Measurements from ENCODE around the gene SUPT6H.
"Not testable (repeated sequence)": the region's sequence is repeated elsewhere in the genome, so short reads cannot be mapped to it uniquely, and the experiment has no call there.

Gene SUPT6H

GRCh38 chr17:28648698-28649097, 13.3 kb upstream of the SUPT6H start:
- H3K4me3 ChIP-seq (ENCODE audit: low read depth, low read length) = no peak overlapping the region
- TF ChIP-seq CTCF (IDR thresholded peaks at IDR 0.05; ENCODE audit: borderline replicate concordance, insufficient read depth, low read depth, low read length) = no peak

GRCh38 chr17:28655160-28655559, 6.8 kb upstream of the SUPT6H start:
- TF ChIP-seq CTCF (IDR thresholded peaks at IDR 0.05; ENCODE audit: borderline replicate concordance, insufficient read depth, low read depth, low read length) = no peak

GRCh38 chr17:28657756-28658155, 4.2 kb upstream of the SUPT6H start:
- H3K4me3 ChIP-seq (ENCODE audit: low read depth, low read length) = no peak overlapping the region
- no peak for TF ChIP-seq CTCF (IDR thresholded peaks at IDR 0.05; ENCODE audit: borderline replicate concordance, insufficient read depth, low read depth, low read length)

More at GRCh38 chr17:28655160-28655559, 6.8 kb upstream of the SUPT6H start:
- no peak overlapping the region for H3K4me3 ChIP-seq (ENCODE audit: low read depth, low read length)

- not testable (repeated sequence) for H3K4me3 ChIP-seq (ENCODE audit: low read depth, low read length)
These were observed 3.7 kb upstream of the SUPT6H start for GRCh38 chr17:28658342-28658741.

GRCh38 chr17:28658766-28659496, 3.1 kb upstream of the SUPT6H start:
- H3K4me3 ChIP-seq (ENCODE audit: low read depth, low read length) = not testable (repeated sequence)

- not testable (repeated sequence) for H3K4me3 ChIP-seq (ENCODE audit: low read depth, low read length)
These were observed 2.5 kb upstream of the SUPT6H start for GRCh38 chr17:28659497-28659881.

GRCh38 chr17:28662527-28662829, 473 bp downstream of the SUPT6H start:
- H3K4me3 ChIP-seq (ENCODE audit: low read depth, low read length) = peak overlapping the region; percentile 98
- no peak for TF ChIP-seq CTCF (IDR thresholded peaks at IDR 0.05; ENCODE audit: borderline replicate concordance, insufficient read depth, low read depth, low read length)

GRCh38 chr17:28663723-28664122, 1.7 kb downstream of the SUPT6H start:
- H3K4me3 ChIP-seq (ENCODE audit: low read depth, low read length) = no peak overlapping the region
- TF ChIP-seq CTCF (IDR thresholded peaks at IDR 0.05; ENCODE audit: borderline replicate concordance, insufficient read depth, low read depth, low read length) = no peak

GRCh38 chr17:28665994-28666393, 4.0 kb downstream of the SUPT6H start:
- TF ChIP-seq CTCF (IDR thresholded peaks at IDR 0.05; ENCODE audit: borderline replicate concordance, insufficient read depth, low read depth, low read length) = no peak
- H3K4me3 ChIP-seq (ENCODE audit: low read depth, low read length) = no peak overlapping the region
